Measurements from ENCODE around the gene LRRC42.
A peak's percentile ranks its signal among the peaks of the same experiment; 100 is the strongest.

The LRRC42 gene

GRCh38 chr1:53947172-53947907 is 1.2 kb downstream of the LRRC42 start:
- H3K4me3 ChIP-seq (ENCODE audit: low read length), result peak overlapping the region; percentile 84
- DNase-seq (ENCODE audit: low read depth), result peak; percentile 22
- TF ChIP-seq, protein P1, sequence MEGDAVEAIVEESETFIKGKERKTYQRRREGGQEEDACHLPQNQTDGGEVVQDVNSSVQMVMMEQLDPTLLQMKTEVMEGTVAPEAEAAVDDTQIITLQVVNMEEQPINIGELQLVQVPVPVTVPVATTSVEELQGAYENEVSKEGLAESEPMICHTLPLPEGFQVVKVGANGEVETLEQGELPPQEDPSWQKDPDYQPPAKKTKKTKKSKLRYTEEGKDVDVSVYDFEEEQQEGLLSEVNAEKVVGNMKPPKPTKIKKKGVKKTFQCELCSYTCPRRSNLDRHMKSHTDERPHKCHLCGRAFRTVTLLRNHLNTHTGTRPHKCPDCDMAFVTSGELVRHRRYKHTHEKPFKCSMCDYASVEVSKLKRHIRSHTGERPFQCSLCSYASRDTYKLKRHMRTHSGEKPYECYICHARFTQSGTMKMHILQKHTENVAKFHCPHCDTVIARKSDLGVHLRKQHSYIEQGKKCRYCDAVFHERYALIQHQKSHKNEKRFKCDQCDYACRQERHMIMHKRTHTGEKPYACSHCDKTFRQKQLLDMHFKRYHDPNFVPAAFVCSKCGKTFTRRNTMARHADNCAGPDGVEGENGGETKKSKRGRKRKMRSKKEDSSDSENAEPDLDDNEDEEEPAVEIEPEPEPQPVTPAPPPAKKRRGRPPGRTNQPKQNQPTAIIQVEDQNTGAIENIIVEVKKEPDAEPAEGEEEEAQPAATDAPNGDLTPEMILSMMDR (conservative IDR thresholded peaks at IDR 0.05; ENCODE audit: low read length), result no peak

DNA sequence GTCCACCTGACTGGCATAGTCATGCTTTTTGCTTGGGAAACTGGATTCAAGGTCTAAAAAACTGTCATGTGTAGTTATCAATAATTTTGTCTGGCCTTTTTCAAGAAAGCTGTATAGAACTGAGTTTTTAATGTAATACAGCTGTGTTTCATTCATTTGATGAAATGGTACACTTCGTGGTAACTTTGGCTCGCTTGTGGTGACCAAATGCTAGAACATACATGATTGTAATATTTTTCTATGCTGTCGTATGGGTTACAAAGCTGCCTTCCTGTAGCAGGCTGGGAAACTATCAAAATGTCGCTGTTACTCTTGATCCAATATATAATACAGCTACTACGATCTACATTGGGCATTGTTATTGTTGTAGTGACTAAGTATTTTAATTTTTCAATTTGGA is 2.1 kb downstream of the LRRC42 start:
- H3K4me3 ChIP-seq (ENCODE audit: low read length), result no peak overlapping the region
- TF ChIP-seq, protein P1 (conservative IDR thresholded peaks at IDR 0.05; ENCODE audit: low read length), result no peak
- DNase-seq (ENCODE audit: low read depth), result peak; percentile 24

- no peak overlapping the region for H3K4me3 ChIP-seq (ENCODE audit: low read length)
- peak; percentile 40 for DNase-seq (ENCODE audit: low read depth)
- TF ChIP-seq, protein P1 (conservative IDR thresholded peaks at IDR 0.05; ENCODE audit: low read length), result peak; percentile 62
Observed at GRCh38 chr1:53949023-53949990, 3.2 kb downstream of the LRRC42 start.

- no peak for DNase-seq (ENCODE audit: low read depth)
- H3K4me3 ChIP-seq (ENCODE audit: low read length), result no peak overlapping the region
- TF ChIP-seq, protein P1 (conservative IDR thresholded peaks at IDR 0.05; ENCODE audit: low read length), result no peak
Observed at GRCh38 chr1:53951697-53952096, 5.5 kb downstream of the LRRC42 start.

GRCh38 chr1:53954128-53954527 is 8.0 kb downstream of the LRRC42 start:
- TF ChIP-seq, protein P1 (conservative IDR thresholded peaks at IDR 0.05; ENCODE audit: low read length), result no peak
- H3K4me3 ChIP-seq (ENCODE audit: low read length), result no peak overlapping the region

DNA sequence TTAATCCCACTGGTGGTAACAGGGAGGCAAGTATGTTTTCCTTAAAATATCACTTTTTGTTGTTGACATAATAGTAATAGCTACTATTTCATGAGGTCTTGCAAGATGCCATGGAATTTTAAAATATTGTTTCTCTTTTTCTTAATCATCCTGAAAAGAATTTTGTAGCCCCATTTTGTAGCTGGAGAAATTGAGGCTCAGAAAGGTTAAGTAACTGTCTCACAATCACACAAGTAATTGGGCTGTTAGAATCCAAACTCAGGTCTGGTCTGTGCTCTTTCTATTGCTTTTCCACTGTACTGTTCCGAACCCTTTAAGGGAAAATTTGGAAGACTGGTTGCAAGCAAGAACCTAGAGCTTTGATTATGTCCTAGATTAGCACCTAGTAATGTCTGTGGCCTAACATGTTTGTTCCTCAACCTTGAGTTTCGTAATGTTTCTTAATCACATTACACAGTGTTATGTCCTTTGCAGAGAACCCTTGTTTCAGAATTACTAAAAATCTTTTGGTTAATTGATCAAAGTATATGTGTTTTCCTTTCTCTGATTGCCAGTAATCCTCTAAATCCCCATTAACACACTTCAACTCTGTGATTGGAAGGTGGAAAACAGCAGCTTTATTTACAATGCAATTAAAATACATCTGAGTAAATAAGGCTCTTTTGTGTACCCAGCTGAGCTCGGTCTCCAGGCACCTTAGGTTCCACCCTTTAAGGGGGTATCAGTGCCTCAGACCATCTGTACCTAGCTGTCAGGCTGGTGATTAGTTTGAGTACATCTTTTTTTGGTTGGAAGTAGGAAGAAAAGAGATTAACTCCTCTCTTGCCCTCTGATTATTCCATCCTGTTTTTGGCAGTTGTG is 10.4 kb downstream of the LRRC42 start:
- DNase-seq (ENCODE audit: low read depth), result peak; percentile 36
- H3K4me3 ChIP-seq (ENCODE audit: low read length), result no peak overlapping the region
- TF ChIP-seq, protein P1 (conservative IDR thresholded peaks at IDR 0.05; ENCODE audit: low read length), result no peak

More at GRCh38 chr1:53954128-53954527, 8.0 kb downstream of the LRRC42 start:
- no peak for DNase-seq (ENCODE audit: low read depth)

Measured in AG10803 (cell line).